Measurements from ENCODE around the gene SP5.
"Not testable (repeated sequence)": the region's sequence is repeated elsewhere in the genome, so short reads cannot be mapped to it uniquely, and the experiment has no call there.

SP5 gene

GRCh38 chr2:170715062-170715931 lies at the start of gene SP5:
Gene SP5, plus strand, starts transcription at chr2:170715337. Its CDS starts 176 bp downstream, at chr2:170715513.
- peak; percentile 52 for DNase-seq

- DNase-seq = no peak
Observed at GRCh38 chr2:170665743-170666142, 49.4 kb upstream of the SP5 start.

GRCh38 chr2:170669909-170670308 lies 45.2 kb upstream of the SP5 start:
- DNase-seq = no peak

- DNase-seq = no peak
Observed at GRCh38 chr2:170670651-170671050, 44.5 kb upstream of the SP5 start.

DNA sequence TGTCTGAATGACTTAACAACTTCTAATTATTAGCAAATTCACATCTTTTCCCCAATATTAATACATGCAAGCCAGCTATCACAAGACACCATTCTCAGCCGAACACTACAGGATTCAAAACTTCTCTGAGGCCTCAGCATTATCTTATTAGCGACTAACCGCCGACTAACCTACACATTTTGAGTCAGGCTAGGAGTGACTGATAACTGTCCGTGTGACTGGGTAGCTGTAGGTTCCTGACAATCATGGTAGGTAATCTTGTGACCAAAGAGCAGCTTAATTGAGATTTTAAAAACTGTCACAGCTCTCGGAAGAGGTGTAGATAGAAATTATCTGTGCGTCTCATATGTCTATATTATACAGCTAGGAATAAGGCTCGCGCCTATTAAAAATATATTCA lies 44.1 kb upstream of the SP5 start:
- DNase-seq = no peak

DNA sequence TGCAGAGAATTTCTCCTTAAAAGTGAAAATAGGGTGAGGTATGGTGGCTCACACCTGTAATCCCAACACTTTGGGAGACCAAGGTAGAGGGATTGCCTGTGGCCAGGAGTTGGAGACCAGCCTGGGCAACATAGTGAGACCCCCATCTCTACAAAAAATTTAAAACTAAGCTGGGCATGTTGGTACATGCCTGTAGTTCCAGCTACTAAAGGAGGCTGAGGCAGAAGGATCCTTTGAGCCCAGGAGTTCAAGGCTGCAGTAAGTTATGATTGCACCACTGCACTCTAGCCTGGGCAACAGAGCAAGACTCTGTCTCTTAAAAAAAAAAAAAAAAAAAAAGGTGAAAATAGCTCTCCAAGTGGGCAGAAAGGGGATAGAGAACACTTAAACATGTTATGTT lies 40.9 kb upstream of the SP5 start:
- DNase-seq = not testable (repeated sequence)

GRCh38 chr2:170675701-170676100 lies 39.4 kb upstream of the SP5 start:
- DNase-seq = no peak

GRCh38 chr2:170679607-170680079 lies 35.5 kb upstream of the SP5 start:
- no peak for DNase-seq

GRCh38 chr2:170680172-170680941 lies 34.8 kb upstream of the SP5 start:
- DNase-seq = no peak

DNA sequence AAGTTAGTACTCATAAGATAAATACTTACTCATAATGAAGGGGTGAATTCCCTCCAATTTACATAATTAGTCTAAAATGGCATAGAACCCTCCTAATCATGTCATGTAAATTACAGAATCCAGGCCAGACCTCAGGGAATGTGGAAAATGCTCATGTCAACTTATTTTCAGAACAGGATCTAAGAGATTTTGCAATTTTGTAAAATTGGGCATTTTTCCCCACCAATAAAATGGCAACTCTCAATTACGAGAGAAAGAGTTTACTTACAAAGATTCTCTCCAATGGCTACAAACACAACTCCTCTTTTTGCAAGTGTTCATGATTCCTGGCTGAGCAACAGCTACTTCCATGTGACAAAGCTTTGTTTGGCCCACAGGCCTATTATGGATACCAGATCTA lies 33.8 kb upstream of the SP5 start:
- no peak for DNase-seq

DNA sequence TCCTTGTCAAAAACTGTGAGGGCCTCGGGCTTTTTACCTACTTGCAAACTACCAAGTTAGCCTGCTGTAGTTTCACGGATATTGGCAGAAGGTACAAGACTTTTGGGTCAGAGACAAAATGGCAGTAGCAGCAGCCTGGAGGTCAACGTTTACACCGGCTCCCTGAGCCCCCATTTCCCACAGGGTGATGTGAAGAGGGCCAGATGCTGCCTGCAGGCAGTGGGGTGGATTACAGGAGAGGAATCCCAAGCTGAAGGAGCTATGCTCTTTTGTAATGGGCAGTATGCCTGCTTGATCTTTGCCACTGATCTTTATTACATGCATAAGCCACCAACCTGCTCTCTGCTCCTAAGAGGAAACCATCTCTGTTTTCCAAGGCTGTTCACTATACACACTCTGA lies 29.5 kb upstream of the SP5 start:
- DNase-seq = no peak

DNA sequence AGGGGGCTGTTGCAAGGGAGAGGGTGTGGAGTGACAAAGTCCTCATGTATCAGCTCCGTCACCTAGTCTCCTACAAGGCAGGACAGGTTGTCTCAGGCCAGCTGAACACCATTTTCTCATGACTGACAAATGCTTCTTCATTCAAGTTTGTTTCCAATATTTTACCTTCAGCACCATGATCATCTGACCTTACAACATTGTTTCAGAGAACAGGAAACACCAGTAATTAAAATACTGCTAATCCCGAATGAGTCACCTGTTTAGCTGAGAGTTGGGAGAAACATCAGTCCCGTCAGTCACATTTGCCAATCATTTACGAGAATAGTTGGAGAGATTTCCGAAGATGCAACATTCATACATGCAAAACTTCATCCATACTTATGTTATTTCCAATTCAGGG lies 25.7 kb upstream of the SP5 start:
- DNase-seq = no peak

GRCh38 chr2:170690640-170691039 lies 24.5 kb upstream of the SP5 start:
- no peak for DNase-seq

- no peak for DNase-seq
Observed at GRCh38 chr2:170694316-170694715, 20.8 kb upstream of the SP5 start.

- DNase-seq = no peak
Observed at GRCh38 chr2:170695521-170696410, 19.4 kb upstream of the SP5 start.

GRCh38 chr2:170696948-170697347 lies 18.2 kb upstream of the SP5 start:
- DNase-seq = no peak

GRCh38 chr2:170701011-170701410 lies 14.1 kb upstream of the SP5 start:
- no peak for DNase-seq

- no peak for DNase-seq
Observed at GRCh38 chr2:170703776-170704476, 11.2 kb upstream of the SP5 start.

- DNase-seq = no peak
Observed at GRCh38 chr2:170707821-170708795, 7.0 kb upstream of the SP5 start.

DNA sequence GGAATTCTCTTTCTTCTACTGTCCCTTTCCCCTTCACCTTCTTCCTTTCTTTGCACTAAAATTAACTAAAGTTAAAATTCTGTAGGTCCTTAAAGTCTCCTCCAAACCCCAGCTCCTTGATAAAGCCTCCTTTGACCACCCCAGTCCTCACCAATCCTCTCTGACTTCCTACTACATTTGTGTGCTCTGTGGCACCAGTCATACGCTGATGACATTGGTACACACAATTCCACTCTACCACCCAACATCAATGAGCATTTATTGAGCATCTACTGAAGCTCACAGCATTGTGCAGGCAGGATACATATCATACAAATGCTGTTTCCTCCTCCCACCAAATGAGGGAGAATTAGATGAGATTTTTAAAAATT lies 4.5 kb upstream of the SP5 start:
- no peak for DNase-seq

DNA sequence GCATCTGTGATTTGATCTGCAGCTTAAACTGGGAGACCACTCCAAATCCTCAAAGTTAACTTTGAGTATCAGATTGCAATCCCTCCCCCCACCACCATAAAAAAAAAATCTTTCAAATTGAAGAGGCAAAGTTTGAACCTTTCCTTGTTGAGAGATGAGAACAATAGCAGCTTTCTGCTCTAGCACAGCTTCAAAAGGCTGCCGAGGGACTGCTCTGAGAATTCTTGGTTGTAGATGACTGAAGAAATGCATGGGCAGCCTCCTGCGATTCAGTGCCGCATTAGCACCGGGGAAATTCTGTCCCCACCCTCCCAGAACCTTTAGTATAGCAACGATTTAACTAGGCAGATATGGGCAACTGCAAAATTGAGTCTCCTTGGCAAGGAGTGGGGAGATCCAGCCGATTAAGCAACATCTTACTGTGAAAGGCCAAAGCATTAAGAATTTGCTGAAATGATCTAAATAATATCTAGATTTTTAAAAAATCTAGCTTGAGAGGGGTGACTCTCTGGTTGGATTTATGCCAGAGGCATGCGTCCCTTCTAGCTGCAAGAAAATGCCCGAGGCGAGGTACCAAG lies 3.9 kb upstream of the SP5 start:
- no peak for DNase-seq

Data from EL (cell line).